Measurements from ENCODE around the gene MRPL42.

Gene MRPL42

GRCh38 chr12:93467351-93468007 is at the start of gene MRPL42:
Gene MRPL42, plus strand, starts transcription at chr12:93467514. Its CDS starts 1,772 bp downstream, at chr12:93469286.
- Histone ChIP-seq H3K27me3 (ENCODE audit: control insufficient read depth in 1 of 2, insufficient read depth in 2 of 2, low read length in 2 of 2) (no peaks in the 10 kb centered on the region), H3K27ac (ENCODE audit: low read depth, low read length) (peak within 1 kb of the TSS; percentile 89), H3K4me3 (ENCODE audit: low read depth in 1 of 2, low read length in 2 of 2) (peak within 1 kb of the TSS; percentile 88 to 99), H3K9me3 (ENCODE audit: control insufficient read depth in 1 of 2, low read length in 2 of 2) (no peaks in the 10 kb centered on the region), H3K36me3 (ENCODE audit: control insufficient read depth in 1 of 2, insufficient read depth in 2 of 2, low read length in 2 of 2) (peaks cover 0 to 9% of the 10 kb centered on the region in 2 donors), H3K4me1 (ENCODE audit: control insufficient read depth in 1 of 2, insufficient read depth in 2 of 2, low read length in 2 of 2) (peaks cover 11 to 17% of the 10 kb centered on the region in 2 donors), H3K9ac (ENCODE audit: low read depth in 1 of 2, low read length in 2 of 2) (peak within 1 kb of the TSS; percentile 82 to 86)

GRCh38 chr12:93417967-93418480 is 49.3 kb upstream of the MRPL42 start:
- H3K27ac ChIP-seq (ENCODE audit: low read depth, low read length): no peak overlapping the region
- H3K27me3 ChIP-seq (ENCODE audit: control insufficient read depth in 1 of 2, insufficient read depth in 2 of 2, low read length in 2 of 2): no peaks in the 10 kb centered on the region
- no peak overlapping the region for H3K4me3 ChIP-seq (ENCODE audit: low read depth in 1 of 2, low read length in 2 of 2)
- peaks cover 4 to 8% of the 10 kb centered on the region in 2 donors for H3K4me1 ChIP-seq (ENCODE audit: control insufficient read depth in 1 of 2, insufficient read depth in 2 of 2, low read length in 2 of 2)
- no peaks in the 10 kb centered on the region for H3K9me3 ChIP-seq (ENCODE audit: control insufficient read depth in 1 of 2, low read length in 2 of 2)
- no peaks in the 10 kb centered on the region for H3K36me3 ChIP-seq (ENCODE audit: control insufficient read depth in 1 of 2, insufficient read depth in 2 of 2, low read length in 2 of 2)
- H3K9ac ChIP-seq (ENCODE audit: low read depth in 1 of 2, low read length in 2 of 2): no peak overlapping the region

GRCh38 chr12:93419388-93420034 is 47.8 kb upstream of the MRPL42 start:
- Histone ChIP-seq H3K27me3 (ENCODE audit: control insufficient read depth in 1 of 2, insufficient read depth in 2 of 2, low read length in 2 of 2) (no peaks in the 10 kb centered on the region), H3K36me3 (ENCODE audit: control insufficient read depth in 1 of 2, insufficient read depth in 2 of 2, low read length in 2 of 2) (no peaks in the 10 kb centered on the region), H3K27ac (ENCODE audit: low read depth, low read length) (no peak overlapping the region), H3K4me1 (ENCODE audit: control insufficient read depth in 1 of 2, insufficient read depth in 2 of 2, low read length in 2 of 2) (peaks cover 0 to 12% of the 10 kb centered on the region in 2 donors), H3K4me3 (ENCODE audit: low read depth in 1 of 2, low read length in 2 of 2) (no peak overlapping the region), H3K9ac (ENCODE audit: low read depth in 1 of 2, low read length in 2 of 2) (no peak overlapping the region), H3K9me3 (ENCODE audit: control insufficient read depth in 1 of 2, low read length in 2 of 2) (no peaks in the 10 kb centered on the region)

- peaks cover 5 to 18% of the 10 kb centered on the region in 2 donors for H3K4me1 ChIP-seq (ENCODE audit: control insufficient read depth in 1 of 2, insufficient read depth in 2 of 2, low read length in 2 of 2)
- H3K9me3 ChIP-seq (ENCODE audit: control insufficient read depth in 1 of 2, low read length in 2 of 2): no peaks in the 10 kb centered on the region
- no peak overlapping the region for H3K27ac ChIP-seq (ENCODE audit: low read depth, low read length)
- H3K4me3 ChIP-seq (ENCODE audit: low read depth in 1 of 2, low read length in 2 of 2): no peak overlapping the region
- no peaks in the 10 kb centered on the region for H3K36me3 ChIP-seq (ENCODE audit: control insufficient read depth in 1 of 2, insufficient read depth in 2 of 2, low read length in 2 of 2)
- no peak overlapping the region for H3K9ac ChIP-seq (ENCODE audit: low read depth in 1 of 2, low read length in 2 of 2)
- no peaks in the 10 kb centered on the region for H3K27me3 ChIP-seq (ENCODE audit: control insufficient read depth in 1 of 2, insufficient read depth in 2 of 2, low read length in 2 of 2)
Measured at GRCh38 chr12:93422050-93422449, 45.3 kb upstream of the MRPL42 start.

- H3K4me1 ChIP-seq (ENCODE audit: control insufficient read depth in 1 of 2, insufficient read depth in 2 of 2, low read length in 2 of 2): peaks cover 5 to 18% of the 10 kb centered on the region in 2 donors
- H3K4me3 ChIP-seq (ENCODE audit: low read depth in 1 of 2, low read length in 2 of 2): no peak overlapping the region
- no peaks in the 10 kb centered on the region for H3K36me3 ChIP-seq (ENCODE audit: control insufficient read depth in 1 of 2, insufficient read depth in 2 of 2, low read length in 2 of 2)
- H3K27me3 ChIP-seq (ENCODE audit: control insufficient read depth in 1 of 2, insufficient read depth in 2 of 2, low read length in 2 of 2): no peaks in the 10 kb centered on the region
- H3K9me3 ChIP-seq (ENCODE audit: control insufficient read depth in 1 of 2, low read length in 2 of 2): no peaks in the 10 kb centered on the region
- H3K9ac ChIP-seq (ENCODE audit: low read depth in 1 of 2, low read length in 2 of 2): no peak overlapping the region
- no peak overlapping the region for H3K27ac ChIP-seq (ENCODE audit: low read depth, low read length)
Measured at GRCh38 chr12:93425736-93426411, 41.4 kb upstream of the MRPL42 start.

- Histone ChIP-seq H3K27ac (ENCODE audit: low read depth, low read length) (no peak overlapping the region), H3K4me1 (ENCODE audit: control insufficient read depth in 1 of 2, insufficient read depth in 2 of 2, low read length in 2 of 2) (peaks cover 5 to 18% of the 10 kb centered on the region in 2 donors), H3K9me3 (ENCODE audit: control insufficient read depth in 1 of 2, low read length in 2 of 2) (no peaks in the 10 kb centered on the region), H3K4me3 (ENCODE audit: low read depth in 1 of 2, low read length in 2 of 2) (no peak overlapping the region), H3K36me3 (ENCODE audit: control insufficient read depth in 1 of 2, insufficient read depth in 2 of 2, low read length in 2 of 2) (no peaks in the 10 kb centered on the region), H3K9ac (ENCODE audit: low read depth in 1 of 2, low read length in 2 of 2) (no peak overlapping the region), H3K27me3 (ENCODE audit: control insufficient read depth in 1 of 2, insufficient read depth in 2 of 2, low read length in 2 of 2) (no peaks in the 10 kb centered on the region)
Measured at GRCh38 chr12:93426412-93426805, 40.9 kb upstream of the MRPL42 start.

- H3K9ac ChIP-seq (ENCODE audit: low read depth in 1 of 2, low read length in 2 of 2): no peak overlapping the region
- H3K27ac ChIP-seq (ENCODE audit: low read depth, low read length): no peak overlapping the region
- no peaks in the 10 kb centered on the region for H3K27me3 ChIP-seq (ENCODE audit: control insufficient read depth in 1 of 2, insufficient read depth in 2 of 2, low read length in 2 of 2)
- no peaks in the 10 kb centered on the region for H3K9me3 ChIP-seq (ENCODE audit: control insufficient read depth in 1 of 2, low read length in 2 of 2)
- no peaks in the 10 kb centered on the region for H3K36me3 ChIP-seq (ENCODE audit: control insufficient read depth in 1 of 2, insufficient read depth in 2 of 2, low read length in 2 of 2)
- H3K4me3 ChIP-seq (ENCODE audit: low read depth in 1 of 2, low read length in 2 of 2): no peak overlapping the region
- H3K4me1 ChIP-seq (ENCODE audit: control insufficient read depth in 1 of 2, insufficient read depth in 2 of 2, low read length in 2 of 2): peaks cover 5 to 18% of the 10 kb centered on the region in 2 donors
Measured at GRCh38 chr12:93427779-93428564, 39.3 kb upstream of the MRPL42 start.

- no peaks in the 10 kb centered on the region for H3K27me3 ChIP-seq (ENCODE audit: control insufficient read depth in 1 of 2, insufficient read depth in 2 of 2, low read length in 2 of 2)
- no peak overlapping the region for H3K4me3 ChIP-seq (ENCODE audit: low read depth in 1 of 2, low read length in 2 of 2)
- H3K27ac ChIP-seq (ENCODE audit: low read depth, low read length): no peak overlapping the region
- H3K9me3 ChIP-seq (ENCODE audit: control insufficient read depth in 1 of 2, low read length in 2 of 2): no peaks in the 10 kb centered on the region
- H3K9ac ChIP-seq (ENCODE audit: low read depth in 1 of 2, low read length in 2 of 2): no peak overlapping the region
- H3K36me3 ChIP-seq (ENCODE audit: control insufficient read depth in 1 of 2, insufficient read depth in 2 of 2, low read length in 2 of 2): no peaks in the 10 kb centered on the region
- H3K4me1 ChIP-seq (ENCODE audit: control insufficient read depth in 1 of 2, insufficient read depth in 2 of 2, low read length in 2 of 2): peaks cover 5 to 13% of the 10 kb centered on the region in 2 donors
Measured at GRCh38 chr12:93429448-93429847, 37.9 kb upstream of the MRPL42 start.

- no peak overlapping the region for H3K4me3 ChIP-seq (ENCODE audit: low read depth in 1 of 2, low read length in 2 of 2)
- no peak overlapping the region for H3K27ac ChIP-seq (ENCODE audit: low read depth, low read length)
- H3K36me3 ChIP-seq (ENCODE audit: control insufficient read depth in 1 of 2, insufficient read depth in 2 of 2, low read length in 2 of 2): no peaks in the 10 kb centered on the region
- no peak overlapping the region for H3K9ac ChIP-seq (ENCODE audit: low read depth in 1 of 2, low read length in 2 of 2)
- peaks cover 5 to 13% of the 10 kb centered on the region in 2 donors for H3K4me1 ChIP-seq (ENCODE audit: control insufficient read depth in 1 of 2, insufficient read depth in 2 of 2, low read length in 2 of 2)
- H3K9me3 ChIP-seq (ENCODE audit: control insufficient read depth in 1 of 2, low read length in 2 of 2): no peaks in the 10 kb centered on the region
- no peaks in the 10 kb centered on the region for H3K27me3 ChIP-seq (ENCODE audit: control insufficient read depth in 1 of 2, insufficient read depth in 2 of 2, low read length in 2 of 2)
Measured at GRCh38 chr12:93429852-93430251, 37.5 kb upstream of the MRPL42 start.
